HEK293 (cell line): ENCODE data around the gene LMBR1.

ENCODE experiments used
- CTCF ChIA-PET: fragments of 350-600 bp; formaldehyde crosslinking; extraction: SDS; loops from one replicate; lab custom pipeline; 2021; ENCODE audit warnings: antibody characterized with exemption; lab: Yijun Ruan, JAX
- POLR2A ChIA-PET: fragments of 300-600 bp; formaldehyde crosslinking; extraction: SDS; loops from one replicate; lab custom pipeline; 2020; ENCODE audit warnings: antibody characterized with exemption, inconsistent platforms; lab: Yijun Ruan, JAX
- H3K27ac ChIP-seq: fragments of 200-500 bp; sonication (Bioruptor generic); 2 replicates; pipeline ENCODE4 v1.5.1; 2014; ENCODE audit warnings: low read depth, low read length, control low read depth, inconsistent platforms; ENCODE audit errors: extremely low read depth
- H3K36me3 ChIP-seq, 2 experiments: fragments of 200-500 bp in 1 of 2; sonication (Bioruptor generic) in 1 of 2; 1 replicate in 1 of 2; 2 replicates in 1 of 2; pipeline ENCODE4 v1.5.1; 2014 to 2017; ENCODE audit warnings: inconsistent platforms in 2 of 2, low read length in 2 of 2; ENCODE audit not compliant: control insufficient read depth in 2 of 2, insufficient read depth in 1 of 2
- H3K4me1 ChIP-seq: fragments of 200-500 bp; sonication (Bioruptor generic); 2 replicates; pipeline ENCODE4 v1.5.1; 2014; ENCODE audit warnings: mild to moderate bottlenecking, low read length, inconsistent platforms; ENCODE audit not compliant: control insufficient read depth, insufficient read depth
- H3K4me3 ChIP-seq: 2 replicates; pipeline ENCODE4 v1.5.1; 2011; ENCODE audit warnings: low read depth, mild to moderate bottlenecking, control low read depth, low read length, moderate library complexity
- H3K9me3 ChIP-seq: fragments of 200-500 bp; sonication (Bioruptor generic); 2 replicates; pipeline ENCODE4 v1.5.1; 2014; ENCODE audit warnings: low read depth, low read length, inconsistent platforms; ENCODE audit not compliant: control insufficient read depth, insufficient read depth
- ZBTB1 ChIP-seq: fragments of 450-650 bp; formaldehyde crosslinking; IDR thresholded peaks from 2 replicates; pipeline ENCODE4 v1.5.1; 2016; ENCODE audit warnings: missing biosample characterization, missing genetic modification characterization
- ZBTB10 ChIP-seq: fragments of 450-650 bp; formaldehyde crosslinking; IDR thresholded peaks from 2 replicates; pipeline ENCODE4 v1.5.1; 2016; ENCODE audit warnings: missing biosample characterization, missing genetic modification characterization
- ZBTB49 ChIP-seq: fragments of 450-650 bp; formaldehyde crosslinking; IDR thresholded peaks from 2 replicates; pipeline ENCODE4 v1.5.1; 2016; ENCODE audit warnings: missing biosample characterization, missing genetic modification characterization, low read depth
- ZBTB6 ChIP-seq: fragments of 450-650 bp; formaldehyde crosslinking; IDR thresholded peaks from 2 replicates; pipeline ENCODE4 v1.5.1; 2017; ENCODE audit warnings: missing biosample characterization, missing genetic modification characterization
- ZFP69B ChIP-seq: fragments of 450-650 bp; formaldehyde crosslinking; IDR thresholded peaks from 2 replicates; pipeline ENCODE4 v1.5.1; 2016; ENCODE audit warnings: missing biosample characterization, missing genetic modification characterization
- ZNF112 ChIP-seq: fragments of 450-650 bp; formaldehyde crosslinking; IDR thresholded peaks from 2 replicates; pipeline ENCODE4 v1.5.0; 2017; ENCODE audit warnings: missing biosample characterization, missing genetic modification characterization
- ZNF121 ChIP-seq: fragments of 450-650 bp; formaldehyde crosslinking; IDR thresholded peaks from 2 replicates; pipeline ENCODE4 v1.5.1; 2016; ENCODE audit warnings: missing biosample characterization, missing genetic modification characterization
- ZNF175 ChIP-seq: fragments of 450-650 bp; formaldehyde crosslinking; IDR thresholded peaks from 2 replicates; pipeline ENCODE4 v1.5.1; 2016; ENCODE audit warnings: missing biosample characterization, missing genetic modification characterization
- ZNF433 ChIP-seq: fragments of 450-650 bp; formaldehyde crosslinking; IDR thresholded peaks from 2 replicates; pipeline ENCODE4 v1.5.1; 2016; ENCODE audit warnings: missing biosample characterization, missing genetic modification characterization, low read depth
- ZNF473 ChIP-seq: fragments of 450-650 bp; formaldehyde crosslinking; IDR thresholded peaks from 2 replicates; pipeline ENCODE4 v1.5.1; 2017; ENCODE audit warnings: missing biosample characterization, missing genetic modification characterization
- ZNF548 ChIP-seq: fragments of 450-650 bp; formaldehyde crosslinking; IDR thresholded peaks from 2 replicates; pipeline ENCODE4 v1.5.1; 2016; ENCODE audit warnings: missing biosample characterization, missing genetic modification characterization
- ZNF549 ChIP-seq: fragments of 450-650 bp; IDR thresholded peaks from 2 replicates; pipeline ENCODE4 v1.5.1; 2018; ENCODE audit warnings: missing biosample characterization, missing genetic modification characterization, mild to moderate bottlenecking, inconsistent platforms, moderate library complexity
- ZNF610 ChIP-seq: fragments of 450-650 bp; formaldehyde crosslinking; IDR thresholded peaks from 2 replicates; pipeline ENCODE4 v1.5.1; 2016; ENCODE audit warnings: missing biosample characterization, missing genetic modification characterization, borderline replicate concordance
- ZNF645 ChIP-seq: fragments of 450-650 bp; formaldehyde crosslinking; IDR thresholded peaks from 2 replicates; pipeline ENCODE4; 2016; ENCODE audit warnings: missing biosample characterization, missing genetic modification characterization
- ZNF677 ChIP-seq: fragments of 450-650 bp; IDR thresholded peaks from 2 replicates; pipeline ENCODE4 v1.5.0; 2018; ENCODE audit warnings: missing biosample characterization, mild to moderate bottlenecking, missing genetic modification characterization, moderate library complexity
- ZNF830 ChIP-seq: fragments of 450-650 bp; IDR thresholded peaks from 2 replicates; pipeline ENCODE4 v1.5.0; 2018; ENCODE audit warnings: missing biosample characterization, missing genetic modification characterization, low read depth, mild to moderate bottlenecking, moderate library complexity
- ZNF843 ChIP-seq: fragments of 450-650 bp; formaldehyde crosslinking; IDR thresholded peaks from 2 replicates; pipeline ENCODE4 v1.5.1; 2016; ENCODE audit warnings: missing biosample characterization, missing genetic modification characterization
- ZSCAN5A ChIP-seq: fragments of 450-650 bp; formaldehyde crosslinking; IDR thresholded peaks from 2 replicates; pipeline ENCODE4 v1.5.1; 2016; ENCODE audit warnings: missing biosample characterization, missing genetic modification characterization

LMBR1 gene

GRCh38 chr7:156655251-156655650 is 237.7 kb downstream of the LMBR1 start (continued):
- no peak for TF ChIP-seq ZSCAN5A

GRCh38 chr7:156654511-156655234 is 238.3 kb downstream of the LMBR1 start:
- no peak overlapping the region for H3K4me3 ChIP-seq
- ChIA-PET POLR2A (no interaction called here), CTCF (no interaction called here)
- no peak overlapping the region for H3K27ac ChIP-seq
- TF ChIP-seq ZNF549 (tag by site-specific recombination) = no peak
- no peak for TF ChIP-seq ZFP69B
- TF ChIP-seq ZBTB1 = no peak
- TF ChIP-seq ZNF175 = no peak
- TF ChIP-seq ZNF433 (tag by site-specific recombination) = no peak
- no peak for TF ChIP-seq ZNF112
- no peak for TF ChIP-seq ZNF610 (tag by site-specific recombination)
- TF ChIP-seq ZNF677 (tag by site-specific recombination) = no peak
- no peak for TF ChIP-seq ZNF830 (tag by site-specific recombination)
- TF ChIP-seq ZBTB49 (tag by site-specific recombination) = no peak
- no peaks in the 10 kb centered on the region for H3K4me1 ChIP-seq
- H3K9me3 ChIP-seq = no peaks in the 10 kb centered on the region
- peaks cover 0 to 10% of the 10 kb centered on the region in 2 experiments; a peak in 1 of 3 replicates for H3K36me3 ChIP-seq

GRCh38 chr7:156652886-156653568 is 240.0 kb downstream of the LMBR1 start:
- H3K4me3 ChIP-seq = no peak overlapping the region
- H3K27ac ChIP-seq = no peak overlapping the region
- TF ChIP-seq ZNF645 (no peak), ZNF473 (no peak), ZBTB6 (tag by site-specific recombination) (no peak), ZNF843 (tag by site-specific recombination) (no peak), ZBTB10 (tag by site-specific recombination) (no peak), ZNF121 (no peak), ZNF548 (tag by site-specific recombination) (no peak)
- no peaks in the 10 kb centered on the region for H3K9me3 ChIP-seq
- no peaks in the 10 kb centered on the region for H3K4me1 ChIP-seq
- H3K36me3 ChIP-seq = peaks cover 0 to 10% of the 10 kb centered on the region in 2 experiments; a peak in 1 of 3 replicates
- ChIA-PET POLR2A (no interaction called here), CTCF (interaction anchor here (0.6 kb wide), 1 partner anchor 1536 kb away, joined by 3 read pairs; no protein-coding TSS in a partner anchor)
